H9 (cell line): Measurements from ENCODE around the gene DLG2. TPM values are rescaled to one million over a fixed set of nuclear protein-coding genes. Genes with fewer than 3 reads are reported as not detected.

Experiments used
- DNase-seq: peaks from one replicate; pipeline ENCODE4 v3.0.0-alpha.2; 2017
- H2AFZ ChIP-seq: one replicate; pipeline ENCODE4 v1.6.1; 2013; ENCODE audit warnings: mild to moderate bottlenecking, low read length, control low read depth, moderate library complexity
- H2AK5ac ChIP-seq: 2 replicates; pipeline ENCODE4 v1.6.1; 2013; ENCODE audit warnings: low read length, control low read depth, mixed read lengths; ENCODE audit not compliant: insufficient read length
- H2BK120ac ChIP-seq: one replicate; pipeline ENCODE4 v1.6.1; 2013; ENCODE audit warnings: low read depth, mild to moderate bottlenecking, low read length, control low read depth, inconsistent platforms; ENCODE audit not compliant: poor library complexity, severe bottlenecking
- H2BK12ac ChIP-seq: 2 replicates; pipeline ENCODE4 v1.6.1; 2013; ENCODE audit warnings: low read length, control low read depth, mixed read lengths, low read depth; ENCODE audit not compliant: insufficient read length
- H2BK15ac ChIP-seq: 2 replicates; pipeline ENCODE4 v1.6.1; 2013; ENCODE audit warnings: low read depth, low read length, control low read depth
- H2BK20ac ChIP-seq: one replicate; pipeline ENCODE4 v1.6.1; 2013; ENCODE audit warnings: low read depth, mild to moderate bottlenecking, low read length, control low read depth, inconsistent platforms; ENCODE audit not compliant: poor library complexity, severe bottlenecking
- H2BK5ac ChIP-seq: 2 replicates; pipeline ENCODE4 v1.6.1; 2013; ENCODE audit warnings: low read length, control low read depth, mixed read lengths; ENCODE audit not compliant: insufficient read length
- H3K14ac ChIP-seq: 2 replicates; pipeline ENCODE4 v1.6.1; 2013; ENCODE audit warnings: low read length, control low read depth; ENCODE audit not compliant: insufficient read depth
- H3K18ac ChIP-seq: 2 replicates; pipeline ENCODE4 v1.6.1; 2013; ENCODE audit warnings: low read depth, mild to moderate bottlenecking, mixed read lengths, low read length, control low read depth; ENCODE audit not compliant: insufficient read length
- H3K23ac ChIP-seq: 2 replicates; pipeline ENCODE4 v1.6.1; 2013; ENCODE audit warnings: low read length, control low read depth, mixed read lengths, low read depth; ENCODE audit not compliant: insufficient read length
- H3K23me2 ChIP-seq: 2 replicates; pipeline ENCODE4 v1.6.1; 2013; ENCODE audit warnings: low read depth, mild to moderate bottlenecking, mixed read lengths, low read length, control low read depth; ENCODE audit not compliant: insufficient read length, poor library complexity, severe bottlenecking
- H3K27ac ChIP-seq: 2 replicates; pipeline ENCODE4 v1.5.1; 2013; ENCODE audit warnings: low read length, control low read depth, mixed read lengths, low read depth; ENCODE audit not compliant: insufficient read length
- H3K27me3 ChIP-seq: 2 replicates; pipeline ENCODE4 v1.6.1; 2013; ENCODE audit warnings: low read length, control low read depth, inconsistent platforms; ENCODE audit not compliant: insufficient read depth
- H3K4ac ChIP-seq: 2 replicates; pipeline ENCODE4 v1.6.1; 2013; ENCODE audit warnings: low read depth, mild to moderate bottlenecking, control low read depth, inconsistent platforms, low read length, moderate library complexity
- H3K4me1 ChIP-seq: 2 replicates; pipeline ENCODE4 v1.6.1; 2013; ENCODE audit warnings: low read length, control low read depth, inconsistent platforms; ENCODE audit not compliant: insufficient read depth
- H3K4me2 ChIP-seq: 2 replicates; pipeline ENCODE4 v1.6.1; 2013; ENCODE audit warnings: low read length, control low read depth, mixed read lengths; ENCODE audit not compliant: insufficient read length, insufficient read depth
- H3K56ac ChIP-seq: 2 replicates; pipeline ENCODE4 v1.6.1; 2013; ENCODE audit warnings: low read depth, mild to moderate bottlenecking, mixed read lengths, low read length, control low read depth; ENCODE audit not compliant: insufficient read length
- H3K79me1 ChIP-seq: 2 replicates; pipeline ENCODE4 v1.6.1; 2013; ENCODE audit warnings: low read depth, mild to moderate bottlenecking, moderate library complexity, low read length, control low read depth, inconsistent platforms; ENCODE audit not compliant: insufficient read depth, poor library complexity, severe bottlenecking
- H3K79me2 ChIP-seq: 2 replicates; pipeline ENCODE4 v1.6.1; 2013; ENCODE audit warnings: low read length, control low read depth, inconsistent platforms; ENCODE audit not compliant: insufficient read depth
- H3K9ac ChIP-seq: 2 replicates; pipeline ENCODE4 v1.6.1; 2013; ENCODE audit warnings: low read length, control low read depth, mixed read lengths; ENCODE audit not compliant: insufficient read length; ENCODE audit errors: extremely low read depth
- H3K9me3 ChIP-seq: one replicate; pipeline ENCODE4 v1.6.1; 2013; ENCODE audit warnings: low read depth, low read length, inconsistent platforms; ENCODE audit not compliant: control insufficient read depth
- H3T11ph ChIP-seq: one replicate; pipeline ENCODE4 v1.6.1; 2013; ENCODE audit warnings: mild to moderate bottlenecking, low read length, control low read depth, inconsistent platforms
- H4K20me1 ChIP-seq: one replicate; pipeline ENCODE4 v1.6.1; 2013; ENCODE audit not compliant: control insufficient read depth, insufficient read length, insufficient read depth
- H4K5ac ChIP-seq: 2 replicates; pipeline ENCODE4 v1.6.1; 2013; ENCODE audit warnings: low read depth, mild to moderate bottlenecking, mixed read lengths, low read length, control low read depth; ENCODE audit not compliant: insufficient read length
- H4K8ac ChIP-seq: replicated peaks from 2 replicates; pipeline ENCODE4 v1.6.1; 2013; ENCODE audit warnings: low read length, control low read depth, mixed read lengths, low read depth; ENCODE audit not compliant: insufficient read length
- H4K91ac ChIP-seq: 2 replicates; pipeline ENCODE4 v1.6.1; 2013; ENCODE audit warnings: low read depth, mild to moderate bottlenecking, moderate library complexity, mixed read lengths, low read length, control low read depth; ENCODE audit not compliant: insufficient read length
- H3K27ac Mint-ChIP-seq, 3 experiments: 2 replicates in 2 of 3; 3 replicates in 1 of 3; pipeline ENCODE4 v1.8.0; 2020 to 2021; ENCODE audit warnings: mixed read lengths in 3 of 3, mild to moderate bottlenecking in 1 of 3, moderate library complexity in 1 of 3
- H3K27me3 Mint-ChIP-seq: 2 replicates; pipeline ENCODE4 v1.8.0; 2021; ENCODE audit warnings: low read depth, mild to moderate bottlenecking, moderate library complexity, mixed read lengths
- H3K36me3 Mint-ChIP-seq, 3 experiments: 2 replicates in 2 of 3; 3 replicates in 1 of 3; pipeline ENCODE4 v1.8.0; 2020 to 2021; ENCODE audit warnings: low read depth in 3 of 3, mixed read lengths in 3 of 3; ENCODE audit not compliant: insufficient read depth in 1 of 3
- H3K4me1 Mint-ChIP-seq, 2 experiments: 2 replicates each; pipeline ENCODE4 v1.8.0; 2020; ENCODE audit warnings: mixed read lengths in 2 of 2
- H3K4me3 Mint-ChIP-seq, 2 experiments: 2 replicates in 1 of 2; 3 replicates in 1 of 2; pipeline ENCODE4 v1.8.0; 2020 to 2021; ENCODE audit warnings: mild to moderate bottlenecking in 2 of 2, mixed read lengths in 2 of 2, moderate library complexity in 1 of 2
- H3K9me3 Mint-ChIP-seq, 2 experiments: 2 replicates in 1 of 2; 3 replicates in 1 of 2; pipeline ENCODE4 v1.8.0; 2020; ENCODE audit warnings: mild to moderate bottlenecking in 2 of 2, mixed read lengths in 2 of 2, moderate library complexity in 1 of 2
- WGBS: extraction: QIAGEN DNeasy Blood & Tissue Kit; methylation state at CpG from one replicate; pipeline ENCODE4 v1.1.7; 2013; ENCODE audit warnings: missing lambda C conversion rate, low lambda C conversion rate, mixed read lengths; ENCODE audit not compliant: insufficient read length; ENCODE audit errors: extremely low coverage; 5-methylcytosine and 5-hydroxymethylcytosine counted together
- total RNA-seq: library from RNA; stranded (reverse); gene quantifications from 2 replicates; pipeline ENCODE4 v1.2.1, GENCODE V29; 2021
- TF ChIP-seq, protein P1 (sequence below): fragments of 200-600 bp; sonication (generic); conservative IDR thresholded peaks from 3 replicates; pipeline ENCODE4 v1.8.0; 2021; ENCODE audit warnings: antibody characterized with exemption, mild to moderate bottlenecking

Gene DLG2
- total RNA-seq, 1 experiment from 2014 or later = 8.0 TPM

DNA sequence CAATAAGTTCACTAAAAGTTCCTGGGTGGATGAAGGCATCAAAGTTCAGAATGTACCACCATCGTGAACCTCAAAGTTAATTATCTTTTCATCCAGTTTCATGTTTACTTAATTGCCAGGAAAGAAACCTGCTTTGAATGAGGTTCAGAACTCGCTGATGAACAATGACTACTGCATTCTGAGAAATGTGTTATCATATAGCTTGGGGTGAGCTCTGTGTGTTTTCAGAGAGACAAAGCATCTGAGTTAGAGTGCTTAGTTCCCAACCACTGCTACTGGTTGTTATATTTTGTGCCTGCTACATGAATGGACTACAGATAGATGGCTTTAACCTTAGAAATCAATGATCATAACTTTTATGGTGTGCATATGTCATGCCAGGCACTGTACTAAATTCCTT lies 1131.0 kb downstream of the DLG2 start:
- H3K14ac ChIP-seq = no peak overlapping the region
- TF ChIP-seq, protein P1, sequence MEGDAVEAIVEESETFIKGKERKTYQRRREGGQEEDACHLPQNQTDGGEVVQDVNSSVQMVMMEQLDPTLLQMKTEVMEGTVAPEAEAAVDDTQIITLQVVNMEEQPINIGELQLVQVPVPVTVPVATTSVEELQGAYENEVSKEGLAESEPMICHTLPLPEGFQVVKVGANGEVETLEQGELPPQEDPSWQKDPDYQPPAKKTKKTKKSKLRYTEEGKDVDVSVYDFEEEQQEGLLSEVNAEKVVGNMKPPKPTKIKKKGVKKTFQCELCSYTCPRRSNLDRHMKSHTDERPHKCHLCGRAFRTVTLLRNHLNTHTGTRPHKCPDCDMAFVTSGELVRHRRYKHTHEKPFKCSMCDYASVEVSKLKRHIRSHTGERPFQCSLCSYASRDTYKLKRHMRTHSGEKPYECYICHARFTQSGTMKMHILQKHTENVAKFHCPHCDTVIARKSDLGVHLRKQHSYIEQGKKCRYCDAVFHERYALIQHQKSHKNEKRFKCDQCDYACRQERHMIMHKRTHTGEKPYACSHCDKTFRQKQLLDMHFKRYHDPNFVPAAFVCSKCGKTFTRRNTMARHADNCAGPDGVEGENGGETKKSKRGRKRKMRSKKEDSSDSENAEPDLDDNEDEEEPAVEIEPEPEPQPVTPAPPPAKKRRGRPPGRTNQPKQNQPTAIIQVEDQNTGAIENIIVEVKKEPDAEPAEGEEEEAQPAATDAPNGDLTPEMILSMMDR = no peak
- H3K18ac ChIP-seq = no peak overlapping the region
- H3K79me1 ChIP-seq = no peaks in the 10 kb centered on the region
- no peak overlapping the region for H2AK5ac ChIP-seq
- H3K9me3 ChIP-seq = no peaks in the 10 kb centered on the region
- H3K23me2 ChIP-seq = no peaks in the 10 kb centered on the region
- no peak overlapping the region for H3K27ac Mint-ChIP-seq
- no peak overlapping the region for H2BK120ac ChIP-seq
- no peak overlapping the region for H3K4ac ChIP-seq
- no peak overlapping the region for H2BK20ac ChIP-seq
- no peak overlapping the region for H3T11ph ChIP-seq
- no peaks in the 10 kb centered on the region for H4K20me1 ChIP-seq
- no CpG with 5 or more reads among the region's 2 CpGs for WGBS
- H4K5ac ChIP-seq = no peak overlapping the region
- no peak overlapping the region for H3K9ac ChIP-seq
- no peaks in the 10 kb centered on the region for H3K27me3 Mint-ChIP-seq
- DNase-seq = no peak
- no peak overlapping the region for H2BK12ac ChIP-seq
- no peaks in the 10 kb centered on the region for H3K4me1 ChIP-seq
- H4K91ac ChIP-seq = no peak overlapping the region
- no peaks in the 10 kb centered on the region for H3K9me3 Mint-ChIP-seq
- no peak overlapping the region for H3K56ac ChIP-seq
- H3K4me3 Mint-ChIP-seq = no peak overlapping the region
- H3K23ac ChIP-seq = no peak overlapping the region
- no peak overlapping the region for H3K27ac ChIP-seq
- no peak overlapping the region for H3K4me2 ChIP-seq
- H2AFZ ChIP-seq = no peak overlapping the region
- H2BK15ac ChIP-seq = no peak overlapping the region
- H2BK5ac ChIP-seq = no peak overlapping the region
- H3K36me3 Mint-ChIP-seq = no peaks in the 10 kb centered on the region
- H3K79me2 ChIP-seq = no peaks in the 10 kb centered on the region
- no peaks in the 10 kb centered on the region for H3K4me1 Mint-ChIP-seq
- no peak overlapping the region for H4K8ac ChIP-seq
- H3K27me3 ChIP-seq = no peaks in the 10 kb centered on the region
